SK-N-SH treated with all-trans-retinoic acid at 6 μM for 48 hours (cell line): ENCODE results near the gene ANKRD13A.

Source experiments
- ATAC-seq: fragments of 200-7000 bp; cut with Tn5 transposase; 3 replicates; pipeline ENCODE4 v1.9.1; 2020; ENCODE audit warnings: mild to moderate bottlenecking, moderate library complexity
- ARNTL ChIP-seq: fragments of 450-650 bp; formaldehyde crosslinking; IDR thresholded peaks from 2 replicates; pipeline ENCODE4 v1.5.0; 2020; ENCODE audit warnings: low read depth, mild to moderate bottlenecking, moderate library complexity, borderline replicate concordance
- BACH2 ChIP-seq: fragments of 250-450 bp; sonication (Bioruptor Pico); IDR thresholded peaks from 2 replicates; pipeline ENCODE4 v1.9.0; 2021; ENCODE audit warnings: mild to moderate bottlenecking, borderline replicate concordance
- CSDC2 ChIP-seq: fragments of 250-450 bp; sonication (Bioruptor Pico); IDR thresholded peaks from 2 replicates; pipeline ENCODE4 v1.5.0; 2020; ENCODE audit warnings: mild to moderate bottlenecking, moderate library complexity
- GLIS3 ChIP-seq: fragments of 250-450 bp; sonication (Bioruptor Pico); IDR thresholded peaks from 2 replicates; pipeline ENCODE4 v1.5.0; 2020; ENCODE audit warnings: mild to moderate bottlenecking, moderate library complexity
- OSR1 ChIP-seq: fragments of 250-450 bp; sonication (Bioruptor Pico); IDR thresholded peaks from 2 replicates; pipeline ENCODE4 v1.8.0; 2022; ENCODE audit warnings: moderate library complexity, mild to moderate bottlenecking, inconsistent platforms
- PPARA ChIP-seq: fragments of 250-450 bp; sonication (Bioruptor Pico); IDR thresholded peaks from 2 replicates; pipeline ENCODE4 v1.5.0; 2020; ENCODE audit warnings: mild to moderate bottlenecking, borderline replicate concordance
- RARB ChIP-seq: fragments of 250-450 bp; sonication (Bioruptor Pico); IDR thresholded peaks from 2 replicates; pipeline ENCODE4 v1.8.0; 2021; ENCODE audit warnings: mild to moderate bottlenecking, moderate library complexity
- SNAI2 ChIP-seq: fragments of 250-450 bp; sonication (Bioruptor Pico); IDR thresholded peaks from 2 replicates; pipeline ENCODE4 v1.5.0; 2020; ENCODE audit warnings: mild to moderate bottlenecking, moderate library complexity
- TCF4 ChIP-seq: fragments of 250-450 bp; sonication (Bioruptor Pico); IDR thresholded peaks from 2 replicates; pipeline ENCODE4 v1.8.0; 2021; ENCODE audit warnings: mild to moderate bottlenecking, moderate library complexity, borderline replicate concordance
- TOX ChIP-seq: fragments of 250-450 bp; sonication (Bioruptor Pico); IDR thresholded peaks from 2 replicates; pipeline ENCODE4 v1.8.0; 2021; ENCODE audit warnings: mild to moderate bottlenecking, moderate library complexity, borderline replicate concordance
- ZC3H10 ChIP-seq: fragments of 250-450 bp; sonication (Bioruptor Pico); IDR thresholded peaks from 2 replicates; pipeline ENCODE4 v1.5.1; 2021; ENCODE audit warnings: mild to moderate bottlenecking, moderate library complexity
- ZFP3 ChIP-seq: fragments of 250-450 bp; sonication (Bioruptor Pico); IDR thresholded peaks from 2 replicates; pipeline ENCODE4 v1.5.0; 2020; ENCODE audit warnings: mild to moderate bottlenecking, moderate library complexity
- ZNF565 ChIP-seq: fragments of 450-650 bp; formaldehyde crosslinking; conservative IDR thresholded peaks from 2 replicates; pipeline ENCODE4 v1.5.0; 2020; ENCODE audit warnings: low read depth, mild to moderate bottlenecking, moderate library complexity
- ZNF70 ChIP-seq: fragments of 450-650 bp; formaldehyde crosslinking; IDR thresholded peaks from 2 replicates; pipeline ENCODE4 v1.5.0; 2020; ENCODE audit warnings: mild to moderate bottlenecking, moderate library complexity
- ZNF8 ChIP-seq: fragments of 450-650 bp; formaldehyde crosslinking; IDR thresholded peaks from 2 replicates; pipeline ENCODE4 v1.5.0; 2020; ENCODE audit warnings: mild to moderate bottlenecking, moderate library complexity
- TF ChIP-seq, protein P1 (sequence below): fragments of 250-450 bp; sonication (Bioruptor Pico); IDR thresholded peaks from 2 replicates; pipeline ENCODE4 v1.5.0; 2020; ENCODE audit warnings: mild to moderate bottlenecking, moderate library complexity
- TF ChIP-seq, protein P2 (sequence below): fragments of 250-450 bp; sonication (Bioruptor Pico); IDR thresholded peaks from 2 replicates; pipeline ENCODE4 v1.8.0; 2021; ENCODE audit warnings: low read depth, mild to moderate bottlenecking, moderate library complexity, borderline replicate concordance
- TF ChIP-seq, protein P3 (sequence below): fragments of 250-450 bp; sonication (Bioruptor Pico); IDR thresholded peaks from 2 replicates; pipeline ENCODE4 v1.8.0; 2020; ENCODE audit warnings: mild to moderate bottlenecking, moderate library complexity, borderline replicate concordance
- TF ChIP-seq, protein P4 (sequence below): fragments of 250-450 bp; sonication (Bioruptor Pico); IDR thresholded peaks from 2 replicates; pipeline ENCODE4 v1.5.1; 2021; ENCODE audit warnings: mild to moderate bottlenecking, moderate library complexity
- TF ChIP-seq, protein P5 (sequence below): fragments of 250-450 bp; sonication (Bioruptor Pico); IDR thresholded peaks from 2 replicates; pipeline ENCODE4 v1.5.1; 2020; ENCODE audit warnings: low read depth, mild to moderate bottlenecking, moderate library complexity

ANKRD13A gene

DNA sequence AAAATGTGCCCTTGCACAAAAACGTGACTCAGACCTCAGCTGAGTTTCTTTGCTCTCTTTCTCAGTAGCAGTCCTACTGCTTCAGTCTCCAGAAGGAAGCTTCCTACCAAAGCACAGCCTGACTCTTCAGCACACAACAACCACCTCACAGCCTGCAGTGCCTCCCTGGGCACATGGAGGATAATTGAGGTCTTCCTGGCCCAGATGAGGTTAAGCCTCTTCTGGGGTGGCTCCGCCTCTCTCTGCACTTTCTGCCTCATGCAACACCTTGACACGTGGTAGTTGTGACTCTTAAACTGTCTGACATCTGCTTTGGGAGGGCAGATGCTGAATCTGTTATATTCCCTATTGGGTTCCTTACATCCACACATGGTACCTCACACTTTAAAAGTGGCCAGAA lies 36.8 kb upstream of the ANKRD13A start:
- TF ChIP-seq, protein P1, sequence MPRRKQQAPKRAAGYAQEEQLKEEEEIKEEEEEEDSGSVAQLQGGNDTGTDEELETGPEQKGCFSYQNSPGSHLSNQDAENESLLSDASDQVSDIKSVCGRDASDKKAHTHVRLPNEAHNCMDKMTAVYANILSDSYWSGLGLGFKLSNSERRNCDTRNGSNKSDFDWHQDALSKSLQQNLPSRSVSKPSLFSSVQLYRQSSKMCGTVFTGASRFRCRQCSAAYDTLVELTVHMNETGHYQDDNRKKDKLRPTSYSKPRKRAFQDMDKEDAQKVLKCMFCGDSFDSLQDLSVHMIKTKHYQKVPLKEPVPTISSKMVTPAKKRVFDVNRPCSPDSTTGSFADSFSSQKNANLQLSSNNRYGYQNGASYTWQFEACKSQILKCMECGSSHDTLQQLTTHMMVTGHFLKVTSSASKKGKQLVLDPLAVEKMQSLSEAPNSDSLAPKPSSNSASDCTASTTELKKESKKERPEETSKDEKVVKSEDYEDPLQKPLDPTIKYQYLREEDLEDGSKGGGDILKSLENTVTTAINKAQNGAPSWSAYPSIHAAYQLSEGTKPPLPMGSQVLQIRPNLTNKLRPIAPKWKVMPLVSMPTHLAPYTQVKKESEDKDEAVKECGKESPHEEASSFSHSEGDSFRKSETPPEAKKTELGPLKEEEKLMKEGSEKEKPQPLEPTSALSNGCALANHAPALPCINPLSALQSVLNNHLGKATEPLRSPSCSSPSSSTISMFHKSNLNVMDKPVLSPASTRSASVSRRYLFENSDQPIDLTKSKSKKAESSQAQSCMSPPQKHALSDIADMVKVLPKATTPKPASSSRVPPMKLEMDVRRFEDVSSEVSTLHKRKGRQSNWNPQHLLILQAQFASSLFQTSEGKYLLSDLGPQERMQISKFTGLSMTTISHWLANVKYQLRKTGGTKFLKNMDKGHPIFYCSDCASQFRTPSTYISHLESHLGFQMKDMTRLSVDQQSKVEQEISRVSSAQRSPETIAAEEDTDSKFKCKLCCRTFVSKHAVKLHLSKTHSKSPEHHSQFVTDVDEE (CRISPR knock-in tag): no peak
- TF ChIP-seq ZFP3 (CRISPR knock-in tag): no peak
- TF ChIP-seq ZNF8: no peak
- no peak for TF ChIP-seq GLIS3
- TF ChIP-seq BACH2 (CRISPR knock-in tag): no peak
- TF ChIP-seq, protein P2, sequence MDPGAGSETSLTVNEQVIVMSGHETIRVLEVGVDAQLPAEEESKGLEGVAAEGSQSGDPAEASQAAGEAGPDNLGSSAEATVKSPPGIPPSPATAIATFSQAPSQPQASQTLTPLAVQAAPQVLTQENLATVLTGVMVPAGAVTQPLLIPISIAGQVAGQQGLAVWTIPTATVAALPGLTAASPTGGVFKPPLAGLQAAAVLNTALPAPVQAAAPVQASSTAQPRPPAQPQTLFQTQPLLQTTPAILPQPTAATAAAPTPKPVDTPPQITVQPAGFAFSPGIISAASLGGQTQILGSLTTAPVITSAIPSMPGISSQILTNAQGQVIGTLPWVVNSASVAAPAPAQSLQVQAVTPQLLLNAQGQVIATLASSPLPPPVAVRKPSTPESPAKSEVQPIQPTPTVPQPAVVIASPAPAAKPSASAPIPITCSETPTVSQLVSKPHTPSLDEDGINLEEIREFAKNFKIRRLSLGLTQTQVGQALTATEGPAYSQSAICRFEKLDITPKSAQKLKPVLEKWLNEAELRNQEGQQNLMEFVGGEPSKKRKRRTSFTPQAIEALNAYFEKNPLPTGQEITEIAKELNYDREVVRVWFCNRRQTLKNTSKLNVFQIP: no peak
- TF ChIP-seq ZNF70: no peak
- TF ChIP-seq, protein P3, sequence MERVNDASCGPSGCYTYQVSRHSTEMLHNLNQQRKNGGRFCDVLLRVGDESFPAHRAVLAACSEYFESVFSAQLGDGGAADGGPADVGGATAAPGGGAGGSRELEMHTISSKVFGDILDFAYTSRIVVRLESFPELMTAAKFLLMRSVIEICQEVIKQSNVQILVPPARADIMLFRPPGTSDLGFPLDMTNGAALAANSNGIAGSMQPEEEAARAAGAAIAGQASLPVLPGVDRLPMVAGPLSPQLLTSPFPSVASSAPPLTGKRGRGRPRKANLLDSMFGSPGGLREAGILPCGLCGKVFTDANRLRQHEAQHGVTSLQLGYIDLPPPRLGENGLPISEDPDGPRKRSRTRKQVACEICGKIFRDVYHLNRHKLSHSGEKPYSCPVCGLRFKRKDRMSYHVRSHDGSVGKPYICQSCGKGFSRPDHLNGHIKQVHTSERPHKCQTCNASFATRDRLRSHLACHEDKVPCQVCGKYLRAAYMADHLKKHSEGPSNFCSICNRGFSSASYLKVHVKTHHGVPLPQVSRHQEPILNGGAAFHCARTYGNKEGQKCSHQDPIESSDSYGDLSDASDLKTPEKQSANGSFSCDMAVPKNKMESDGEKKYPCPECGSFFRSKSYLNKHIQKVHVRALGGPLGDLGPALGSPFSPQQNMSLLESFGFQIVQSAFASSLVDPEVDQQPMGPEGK (CRISPR knock-in tag): no peak
- no peak for TF ChIP-seq PPARA
- no peak for TF ChIP-seq CSDC2 (CRISPR knock-in tag)
- TF ChIP-seq TCF4 (CRISPR knock-in tag): no peak
- TF ChIP-seq, protein P4, sequence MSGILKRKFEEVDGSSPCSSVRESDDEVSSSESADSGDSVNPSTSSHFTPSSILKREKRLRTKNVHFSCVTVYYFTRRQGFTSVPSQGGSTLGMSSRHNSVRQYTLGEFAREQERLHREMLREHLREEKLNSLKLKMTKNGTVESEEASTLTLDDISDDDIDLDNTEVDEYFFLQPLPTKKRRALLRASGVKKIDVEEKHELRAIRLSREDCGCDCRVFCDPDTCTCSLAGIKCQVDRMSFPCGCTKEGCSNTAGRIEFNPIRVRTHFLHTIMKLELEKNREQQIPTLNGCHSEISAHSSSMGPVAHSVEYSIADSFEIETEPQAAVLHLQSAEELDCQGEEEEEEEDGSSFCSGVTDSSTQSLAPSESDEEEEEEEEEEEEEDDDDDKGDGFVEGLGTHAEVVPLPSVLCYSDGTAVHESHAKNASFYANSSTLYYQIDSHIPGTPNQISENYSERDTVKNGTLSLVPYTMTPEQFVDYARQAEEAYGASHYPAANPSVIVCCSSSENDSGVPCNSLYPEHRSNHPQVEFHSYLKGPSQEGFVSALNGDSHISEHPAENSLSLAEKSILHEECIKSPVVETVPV (CRISPR knock-in tag): no peak
- no peak for TF ChIP-seq TOX
- no peak for TF ChIP-seq ZC3H10 (CRISPR knock-in tag)
- no peak for TF ChIP-seq ARNTL
- TF ChIP-seq SNAI2 (CRISPR knock-in tag): no peak
- TF ChIP-seq, protein P5, sequence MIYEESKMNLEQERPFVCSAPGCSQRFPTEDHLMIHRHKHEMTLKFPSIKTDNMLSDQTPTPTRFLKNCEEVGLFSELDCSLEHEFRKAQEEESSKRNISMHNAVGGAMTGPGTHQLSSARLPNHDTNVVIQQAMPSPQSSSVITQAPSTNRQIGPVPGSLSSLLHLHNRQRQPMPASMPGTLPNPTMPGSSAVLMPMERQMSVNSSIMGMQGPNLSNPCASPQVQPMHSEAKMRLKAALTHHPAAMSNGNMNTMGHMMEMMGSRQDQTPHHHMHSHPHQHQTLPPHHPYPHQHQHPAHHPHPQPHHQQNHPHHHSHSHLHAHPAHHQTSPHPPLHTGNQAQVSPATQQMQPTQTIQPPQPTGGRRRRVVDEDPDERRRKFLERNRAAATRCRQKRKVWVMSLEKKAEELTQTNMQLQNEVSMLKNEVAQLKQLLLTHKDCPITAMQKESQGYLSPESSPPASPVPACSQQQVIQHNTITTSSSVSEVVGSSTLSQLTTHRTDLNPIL: no peak
- no peak for TF ChIP-seq ZNF565 (CRISPR knock-in tag)
- TF ChIP-seq OSR1: no peak
- no peak for TF ChIP-seq RARB (CRISPR knock-in tag)
- ATAC-seq: no peak

DNA sequence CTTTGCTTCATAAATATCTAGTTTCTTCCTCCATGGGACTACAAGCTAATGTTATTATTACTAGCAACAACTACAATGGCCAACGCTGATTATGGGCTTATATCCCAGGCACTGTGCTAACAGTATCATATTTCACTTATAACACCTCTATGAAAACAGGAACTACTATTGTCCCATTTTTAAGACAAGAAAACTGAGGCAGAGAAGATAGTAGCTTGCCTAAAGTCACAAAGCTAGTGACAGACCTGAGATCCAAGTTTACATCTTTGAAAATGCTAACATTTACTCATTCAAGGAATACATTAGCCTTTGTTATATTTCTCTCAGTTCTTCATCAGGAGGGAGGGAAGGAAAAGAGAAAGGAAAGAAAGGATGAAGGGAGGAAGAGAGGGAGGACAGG lies 35.9 kb upstream of the ANKRD13A start:
- ATAC-seq: no peak

More for the DNA sequence above, 35.9 kb upstream of the ANKRD13A start:
- TF ChIP-seq ARNTL: no peak
- TF ChIP-seq ZC3H10 (CRISPR knock-in tag): no peak
- TF ChIP-seq, protein P1 (CRISPR knock-in tag): no peak
- TF ChIP-seq, protein P4 (CRISPR knock-in tag): no peak
- no peak for TF ChIP-seq ZFP3 (CRISPR knock-in tag)
